HepG2 (cell line): Measurements from ENCODE around the gene SMYD5. TPM values are rescaled to one million over a fixed set of nuclear protein-coding genes. Genes with fewer than 3 reads are reported as not detected.

Experiments used
- ATF4 ChIP-seq, 2 experiments: fragments of 450-650 bp in 1 of 2; sonication (generic) in 1 of 2; formaldehyde crosslinking; IDR thresholded peaks; 2 replicates each; pipeline versions ENCODE4 v1.5.0 to v1.8.0; 2020 to 2022; ENCODE audit warnings: mild to moderate bottlenecking in 1 of 2, missing genetic modification reagents in 1 of 2
- ATRX ChIP-seq: sonication (generic); formaldehyde crosslinking; IDR thresholded peaks from 2 replicates; pipeline ENCODE4 v1.4.0; 2020; ENCODE audit warnings: missing genetic modification reagents, borderline replicate concordance
- BHLHE40 ChIP-seq: IDR thresholded peaks from 2 replicates; pipeline ENCODE4 v1.6.1; 2011; ENCODE audit warnings: low read length, improper control_type of control experiment
- CHCHD3 ChIP-seq: sonication (generic); formaldehyde crosslinking; IDR thresholded peaks from 2 replicates; pipeline ENCODE4 v1.8.0; 2022; ENCODE audit warnings: mild to moderate bottlenecking, missing genetic modification reagents, moderate library complexity
- EZH2 ChIP-seq: conservative IDR thresholded peaks from 2 replicates; pipeline ENCODE4 v1.6.1; 2012; ENCODE audit warnings: mild to moderate bottlenecking, low read depth, low read length, moderate library complexity
- FOXA3 ChIP-seq: IDR thresholded peaks from 2 replicates; pipeline ENCODE4 v1.6.1; 2016; ENCODE audit warnings: missing genetic modification reagents, missing compliant biosample characterization
- GTF3A ChIP-seq: sonication (generic); formaldehyde crosslinking; conservative IDR thresholded peaks from 2 replicates; pipeline ENCODE4 v1.4.0; 2020; ENCODE audit warnings: mild to moderate bottlenecking, missing genetic modification reagents
- HNRNPL ChIP-seq: fragments of 200-400 bp; formaldehyde crosslinking; IDR thresholded peaks from 2 replicates; pipeline ENCODE4 v1.6.1; 2017; ENCODE audit warnings: mild to moderate bottlenecking, low read depth, low read length
- KAT8 ChIP-seq: IDR thresholded peaks from 2 replicates; pipeline ENCODE4 v1.6.1; 2016; ENCODE audit warnings: missing genetic modification reagents, missing compliant biosample characterization
- MYNN ChIP-seq: sonication (generic); formaldehyde crosslinking; IDR thresholded peaks from 2 replicates; pipeline ENCODE4 v1.4.0; 2020; ENCODE audit warnings: mild to moderate bottlenecking, low read depth, missing genetic modification reagents
- PHF21A ChIP-seq: sonication (generic); formaldehyde crosslinking; IDR thresholded peaks from 2 replicates; pipeline ENCODE4 v1.5.0; 2020; ENCODE audit warnings: mild to moderate bottlenecking, missing genetic modification reagents
- PPARG ChIP-seq: conservative IDR thresholded peaks from 2 replicates; pipeline ENCODE4 v1.6.1; 2016; ENCODE audit warnings: missing biosample characterization, missing genetic modification reagents
- SMAD1 ChIP-seq: sonication (generic); formaldehyde crosslinking; IDR thresholded peaks from 2 replicates; pipeline ENCODE4 v1.4.0; 2020; ENCODE audit warnings: missing genetic modification reagents, low read depth, mild to moderate bottlenecking, borderline replicate concordance
- SP140L ChIP-seq: sonication (generic); formaldehyde crosslinking; IDR thresholded peaks from 2 replicates; pipeline ENCODE4 v1.4.0; 2020; ENCODE audit warnings: missing genetic modification reagents, borderline replicate concordance
- SPEN ChIP-seq: sonication (generic); formaldehyde crosslinking; IDR thresholded peaks from 2 replicates; pipeline ENCODE4 v1.5.1; 2020; ENCODE audit warnings: low read depth, mild to moderate bottlenecking, missing genetic modification reagents
- YY1 ChIP-seq: IDR thresholded peaks from 2 replicates; pipeline ENCODE4 v1.6.1; 2011; ENCODE audit warnings: low read length, low read depth, moderate library complexity, mild to moderate bottlenecking; ENCODE audit not compliant: insufficient read depth, insufficient replicate concordance
- ZBTB37 ChIP-seq: sonication (generic); formaldehyde crosslinking; IDR thresholded peaks from 2 replicates; pipeline ENCODE4 v1.4.0; 2020; ENCODE audit warnings: mild to moderate bottlenecking, missing genetic modification reagents
- ZFP37 ChIP-seq: sonication (generic); formaldehyde crosslinking; IDR thresholded peaks from 2 replicates; pipeline ENCODE4 v1.4.0; 2020; ENCODE audit warnings: missing genetic modification reagents, borderline replicate concordance
- ZNF30 ChIP-seq: sonication (generic); formaldehyde crosslinking; IDR thresholded peaks from 2 replicates; pipeline ENCODE4 v1.5.0; 2020; ENCODE audit warnings: mild to moderate bottlenecking, missing genetic modification reagents
- ZNF329 ChIP-seq: sonication (generic); formaldehyde crosslinking; IDR thresholded peaks from 2 replicates; pipeline ENCODE4 v1.9.0; 2021; ENCODE audit warnings: low read depth, mild to moderate bottlenecking, missing genetic modification reagents
- ZNF33B ChIP-seq: sonication (generic); formaldehyde crosslinking; IDR thresholded peaks from 2 replicates; pipeline ENCODE4 v1.5.1; 2020; ENCODE audit warnings: mild to moderate bottlenecking, missing genetic modification reagents
- ZNF550 ChIP-seq: sonication (generic); formaldehyde crosslinking; IDR thresholded peaks from 2 replicates; pipeline ENCODE4 v1.4.0; 2020; ENCODE audit warnings: mild to moderate bottlenecking, missing genetic modification reagents, borderline replicate concordance
- ZNF773 ChIP-seq: sonication (generic); formaldehyde crosslinking; IDR thresholded peaks from 2 replicates; pipeline ENCODE4 v1.4.0; 2020; ENCODE audit warnings: missing genetic modification reagents, borderline replicate concordance
- ZNF891 ChIP-seq: sonication (generic); formaldehyde crosslinking; IDR thresholded peaks from 2 replicates; pipeline ENCODE4 v1.5.0; 2020; ENCODE audit warnings: mild to moderate bottlenecking, missing genetic modification reagents
- ZSCAN5A ChIP-seq: sonication (generic); formaldehyde crosslinking; IDR thresholded peaks from 2 replicates; pipeline ENCODE4 v1.8.0; 2022; ENCODE audit warnings: mild to moderate bottlenecking, missing genetic modification reagents, borderline replicate concordance
- polyA plus RNA-seq, 8 experiments: library from polyadenylated mRNA; depleted of rRNA in 3 of 8; stranded (reverse) in 7 of 8; unstranded in 1 of 8; fragments of >200 nt; fragmentation: Illumina TruSeq in 4 of 8; extraction: Trizol in 4 of 8; gene quantifications; 2 replicates each; pipeline versions ENCODE4 v1.2.1 to v1.2.3, GENCODE V29; 2011 to 2016; ENCODE audit warnings: low read depth in 4 of 8, missing spikeins in 1 of 8, mixed read lengths in 1 of 8; ENCODE audit not compliant: insufficient read depth in 1 of 8
- total RNA-seq, 5 experiments: library from RNA; depleted of rRNA; stranded (reverse); fragments of >200 nt; fragmentation: Illumina TruSeq; extraction: Trizol; gene quantifications; 2 replicates each; pipeline ENCODE4 v1.2.3, GENCODE V29; 2016; ENCODE audit warnings: low read depth in 1 of 5

Gene SMYD5
- total and polyA plus RNA-seq, 2 of the 13 experiments (the other 11 are each of a cell fraction or from before 2014, with no cell fraction given) = 55.8 to 70.4 TPM

- TF ChIP-seq ZNF33B (CRISPR knock-in tag) (0 out of 2 replicates have a peak, but pooled peaks have one; percentile 13), PPARG (CRISPR knock-in tag) (0 out of 2 replicates have a peak, but pooled peaks have one; percentile 26), SPEN (no peak), ZNF329 (no peak), CHCHD3 (CRISPR knock-in tag) (no peak; the same call in 1 of the 2 replicates), ZSCAN5A (CRISPR knock-in tag) (no peak), YY1 (no peak), ZNF550 (CRISPR knock-in tag) (0 out of 2 replicates have a peak, but pooled peaks have one; percentile 22), FOXA3 (CRISPR knock-in tag) (no peak), ATF4 (CRISPR knock-in tag; IDR thresholded peaks at IDR 0.05) (no peak; a peak in 1 of 4 replicates), KAT8 (CRISPR knock-in tag) (0 out of 2 replicates have a peak, but pooled peaks have one; percentile 35), BHLHE40 (no peak), SP140L (no peak; the same call in 1 of the 2 replicates), GTF3A (CRISPR knock-in tag) (no peak), ZNF891 (CRISPR knock-in tag) (peak; percentile 55; the same call in 1 of the 2 replicates), ZBTB37 (CRISPR knock-in tag) (no peak), ATRX (CRISPR knock-in tag) (no peak), ZNF773 (0 out of 2 replicates have a peak, but pooled peaks have one; percentile 73), ZFP37 (CRISPR knock-in tag) (0 out of 2 replicates have a peak, but pooled peaks have one; percentile 14), HNRNPL (no peak), ZNF30 (CRISPR knock-in tag) (0 out of 2 replicates have a peak, but pooled peaks have one; percentile 27), EZH2 (no peak), PHF21A (CRISPR knock-in tag) (peak; percentile 61; the same call in 1 of the 2 replicates), SMAD1 (CRISPR knock-in tag) (0 out of 2 replicates have a peak, but pooled peaks have one; percentile 35), MYNN (CRISPR knock-in tag) (no peak)
These were observed 1.4 kb upstream of the SMYD5 start (continued) for GRCh38 chr2:73212448-73213176.
